Measurements from ENCODE around the gene CCDC136. TPM values are rescaled to one million over a fixed set of nuclear protein-coding genes. Genes with fewer than 3 reads are reported as not detected.

The CCDC136 gene
- total RNA-seq, 2 donors from 2014 or later: 46.0 to 51.2 TPM

GRCh38 chr7:128757203-128757602 is 34.6 kb upstream of the CCDC136 start:
- Mint-ChIP-seq H3K27me3 (ENCODE audit: insufficient read depth) (no peaks in the 10 kb centered on the region), H3K4me1 (peaks cover 6% of the 10 kb centered on the region), H3K27ac (no peak overlapping the region), H3K4me3 (no peak overlapping the region), H3K9me3 (no peaks in the 10 kb centered on the region), H3K36me3 (ENCODE audit: low read depth) (peaks cover 60% of the 10 kb centered on the region)
- Histone ChIP-seq H3K9ac (ENCODE audit: extremely low read depth, low read length, poor library complexity, severe bottlenecking) (no peak overlapping the region), H3K4me1 (ENCODE audit: control insufficient read depth, insufficient read depth, low read length) (peaks cover 2% of the 10 kb centered on the region), H3K4me3 (ENCODE audit: low read length) (no peak overlapping the region), H3K27me3 (ENCODE audit: control insufficient read depth, insufficient read depth, low read length, poor library complexity, severe bottlenecking) (no peaks in the 10 kb centered on the region), H3K36me3 (ENCODE audit: control insufficient read depth, insufficient read depth, low read length) (peaks cover 92% of the 10 kb centered on the region), H3K9me3 (ENCODE audit: control insufficient read depth, low read length) (no peaks in the 10 kb centered on the region), H3K27ac (ENCODE audit: low read depth, low read length) (no peak overlapping the region)
- WGBS, 2 experiments (ENCODE audit: insufficient coverage in 1 of 2, insufficient read length in 1 of 2): 83 to 100% methylated on average over 1 to 2 of the region's 2 CpGs
- TF ChIP-seq CTCF (conservative IDR thresholded peaks at IDR 0.05): no peak
- no peak for DNase-seq

DNA sequence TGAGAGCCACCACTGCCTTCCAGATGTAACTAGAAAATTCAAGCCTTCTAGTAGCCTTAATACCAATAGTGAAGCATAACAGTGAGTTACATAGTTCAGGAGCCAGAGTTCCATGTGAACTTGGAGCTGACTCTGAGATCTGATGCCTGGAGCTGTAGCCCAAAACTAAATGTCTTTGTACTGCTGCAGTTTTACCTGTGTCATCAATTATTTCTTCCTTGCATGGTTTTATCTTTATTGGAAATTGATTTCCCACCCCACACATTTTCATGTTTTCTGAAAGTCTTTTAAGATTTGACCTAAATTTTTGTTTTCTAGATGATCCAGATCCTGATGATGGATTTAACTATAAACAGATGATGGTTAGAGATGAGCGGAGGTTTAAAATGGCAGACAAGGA is 33.2 kb upstream of the CCDC136 start:
- H3K36me3 Mint-ChIP-seq (ENCODE audit: low read depth): peaks cover 64% of the 10 kb centered on the region
- no peaks in the 10 kb centered on the region for H3K4me1 ChIP-seq (ENCODE audit: control insufficient read depth, insufficient read depth, low read length)
- H3K27ac Mint-ChIP-seq: no peak overlapping the region
- no peak overlapping the region for H3K4me3 ChIP-seq (ENCODE audit: low read length)
- no peaks in the 10 kb centered on the region for H3K9me3 ChIP-seq (ENCODE audit: control insufficient read depth, low read length)
- 100% methylated on average over 1 of the region's 1 CpG for WGBS, 2 experiments (ENCODE audit: insufficient coverage in 1 of 2, insufficient read length in 1 of 2)
- no peaks in the 10 kb centered on the region for H3K27me3 ChIP-seq (ENCODE audit: control insufficient read depth, insufficient read depth, low read length, poor library complexity, severe bottlenecking)
- H3K9me3 Mint-ChIP-seq: no peaks in the 10 kb centered on the region
- no peak overlapping the region for H3K27ac ChIP-seq (ENCODE audit: low read depth, low read length)
- H3K27me3 Mint-ChIP-seq (ENCODE audit: insufficient read depth): no peaks in the 10 kb centered on the region
- no peak overlapping the region for H3K9ac ChIP-seq (ENCODE audit: extremely low read depth, low read length, poor library complexity, severe bottlenecking)
- no peak overlapping the region for H3K4me3 Mint-ChIP-seq
- H3K4me1 Mint-ChIP-seq: peaks cover 6% of the 10 kb centered on the region
- no peak for TF ChIP-seq CTCF (conservative IDR thresholded peaks at IDR 0.05)
- H3K36me3 ChIP-seq (ENCODE audit: control insufficient read depth, insufficient read depth, low read length): peaks cover 92% of the 10 kb centered on the region
- no peak for DNase-seq

GRCh38 chr7:128759242-128759641 is 32.5 kb upstream of the CCDC136 start:
- Mint-ChIP-seq H3K36me3 (ENCODE audit: low read depth) (peaks cover 65% of the 10 kb centered on the region), H3K4me1 (peaks cover 6% of the 10 kb centered on the region), H3K4me3 (no peak overlapping the region), H3K27ac (no peak overlapping the region), H3K9me3 (no peaks in the 10 kb centered on the region), H3K27me3 (ENCODE audit: insufficient read depth) (no peaks in the 10 kb centered on the region)
- Histone ChIP-seq H3K9ac (ENCODE audit: extremely low read depth, low read length, poor library complexity, severe bottlenecking) (no peak overlapping the region), H3K27ac (ENCODE audit: low read depth, low read length) (no peak overlapping the region), H3K4me1 (ENCODE audit: control insufficient read depth, insufficient read depth, low read length) (no peaks in the 10 kb centered on the region), H3K4me3 (ENCODE audit: low read length) (no peak overlapping the region), H3K27me3 (ENCODE audit: control insufficient read depth, insufficient read depth, low read length, poor library complexity, severe bottlenecking) (no peaks in the 10 kb centered on the region), H3K9me3 (ENCODE audit: control insufficient read depth, low read length) (no peaks in the 10 kb centered on the region), H3K36me3 (ENCODE audit: control insufficient read depth, insufficient read depth, low read length) (peaks cover 92% of the 10 kb centered on the region)
- no peak for TF ChIP-seq CTCF (conservative IDR thresholded peaks at IDR 0.05)
- DNase-seq: no peak

Data from endodermal cell (in vitro differentiated cells).